GM19328 (cell line): ENCODE data around the gene ELP5.

Experiments used
- ATAC-seq: cut with Tn5 transposase; IDR thresholded peaks from one replicate; pipeline ENCODE4 v1.9.1; 2021; ENCODE audit warnings: mild to moderate bottlenecking, moderate library complexity; ENCODE audit not compliant: unreplicated experiment

The ELP5 gene

GRCh38 chr17:7252176-7253043 lies at the start of gene ELP5:
TSS of gene ELP5 (plus strand) at chr17:7252215. CDS start at chr17:7252551, 336 bp downstream.
- peak; percentile 51 for ATAC-seq

DNA sequence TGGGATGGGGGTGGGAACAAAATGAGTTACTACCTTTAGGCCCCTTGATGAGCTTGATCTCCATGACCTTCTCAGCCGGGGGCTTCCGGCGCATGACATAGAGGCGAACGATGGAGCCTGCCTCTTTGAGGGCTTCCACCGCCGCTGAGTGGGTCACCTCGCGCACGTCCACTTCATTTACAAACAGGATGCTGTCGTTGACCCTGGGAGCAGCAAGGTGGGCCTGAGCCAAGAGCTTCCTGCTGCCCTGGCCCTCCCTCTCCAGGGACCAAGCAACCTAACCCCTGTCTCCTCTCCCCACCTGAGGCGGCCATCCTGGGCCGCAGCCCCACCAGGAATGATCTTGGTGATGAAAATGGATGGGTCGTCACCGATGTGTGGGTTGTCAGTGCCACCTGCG lies 48.6 kb upstream of the ELP5 start:
- ATAC-seq: no peak

- no peak for ATAC-seq
Measured at GRCh38 chr17:7204336-7204735, 47.7 kb upstream of the ELP5 start.

DNA sequence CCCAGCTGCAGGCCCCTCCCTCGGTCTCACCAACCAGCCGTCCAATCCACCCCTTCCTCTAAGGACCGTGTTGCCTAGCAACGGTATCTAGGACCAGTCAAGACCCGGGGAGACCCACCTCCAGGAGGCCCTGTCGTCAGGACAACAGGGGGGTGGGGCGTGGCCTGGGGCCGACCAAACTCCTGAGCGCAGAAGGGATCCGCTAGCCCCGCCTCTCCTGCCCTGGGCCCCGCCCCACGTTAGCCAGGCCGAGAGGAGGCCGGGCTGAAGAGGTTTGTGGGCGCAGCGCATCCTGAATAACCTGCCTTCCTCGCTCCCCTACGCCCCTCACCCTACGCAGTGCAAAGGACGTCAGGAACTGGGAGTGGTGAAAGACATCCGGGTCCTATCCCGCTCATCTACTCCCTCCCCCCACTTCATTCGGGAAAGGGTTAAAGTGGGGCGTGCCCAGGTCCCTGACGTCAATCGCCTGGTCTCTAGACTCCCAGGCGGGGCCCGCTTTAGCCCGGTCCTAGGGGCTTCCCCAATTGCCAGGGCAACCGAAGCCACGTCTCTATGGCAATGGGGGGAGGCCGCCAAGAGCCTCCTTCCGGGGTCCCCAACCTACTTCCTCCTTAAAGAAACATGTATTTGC lies 47.1 kb upstream of the ELP5 start:
- ATAC-seq: peak; percentile 74

DNA sequence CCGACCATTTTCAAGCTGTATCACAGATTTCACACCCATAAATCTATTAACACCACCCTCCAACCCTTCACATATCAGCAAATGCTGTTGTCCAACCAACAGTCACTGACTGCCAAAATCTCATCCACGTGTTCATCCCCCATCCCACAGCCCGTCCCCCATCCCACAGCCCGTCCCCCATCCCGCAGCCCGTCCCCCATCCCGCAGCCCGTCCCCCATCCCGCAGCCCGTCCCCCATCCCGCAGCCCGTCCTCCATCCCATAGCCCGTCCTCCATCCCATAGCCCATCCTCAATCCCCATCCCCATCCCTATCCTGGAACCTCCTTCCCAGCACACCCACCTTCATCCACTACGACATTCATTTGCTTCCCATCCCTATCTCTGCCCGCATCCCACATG lies 46.5 kb upstream of the ELP5 start:
- ATAC-seq: no peak

DNA sequence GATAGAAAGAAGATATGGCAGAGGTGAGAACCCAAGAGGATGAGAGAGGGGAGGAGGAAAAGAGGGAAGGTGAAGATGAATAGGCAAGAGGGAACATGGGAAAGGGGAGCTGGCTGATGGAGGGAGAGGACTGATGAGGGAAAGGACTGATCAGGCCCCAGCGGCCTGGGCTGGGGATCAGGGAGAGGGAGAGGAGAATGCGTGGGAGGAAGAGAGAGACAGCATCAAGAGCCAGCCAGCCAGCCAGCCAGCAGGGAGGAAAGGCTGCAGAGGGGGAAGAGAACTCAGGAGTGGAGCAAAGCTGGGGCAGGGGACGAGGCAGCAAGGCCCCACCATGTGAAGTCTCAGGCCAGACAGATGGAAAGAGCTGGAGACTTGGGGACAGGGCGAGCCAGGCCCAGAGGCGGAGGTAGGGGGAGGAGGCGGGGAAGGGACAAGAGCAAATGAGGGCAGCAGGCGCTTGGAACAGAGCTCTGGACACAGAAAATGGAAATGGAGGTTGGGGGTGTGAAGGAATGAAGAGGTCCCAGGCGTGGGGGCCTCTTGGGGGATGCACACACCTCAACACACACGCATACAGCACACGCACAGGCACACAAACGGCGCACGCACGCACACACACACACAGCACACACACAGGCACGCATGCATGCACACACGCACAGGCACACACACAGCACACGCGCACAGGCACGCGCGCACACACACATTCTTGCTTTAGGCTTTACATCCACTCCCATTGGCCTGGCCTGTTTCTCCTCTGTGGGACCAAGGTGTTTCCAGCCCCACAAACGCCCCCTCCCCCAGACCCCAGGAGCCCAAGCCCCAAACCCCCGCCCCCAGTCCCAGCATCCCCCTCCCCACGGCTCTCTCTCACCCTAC lies 44.7 kb upstream of the ELP5 start:
- no peak for ATAC-seq

DNA sequence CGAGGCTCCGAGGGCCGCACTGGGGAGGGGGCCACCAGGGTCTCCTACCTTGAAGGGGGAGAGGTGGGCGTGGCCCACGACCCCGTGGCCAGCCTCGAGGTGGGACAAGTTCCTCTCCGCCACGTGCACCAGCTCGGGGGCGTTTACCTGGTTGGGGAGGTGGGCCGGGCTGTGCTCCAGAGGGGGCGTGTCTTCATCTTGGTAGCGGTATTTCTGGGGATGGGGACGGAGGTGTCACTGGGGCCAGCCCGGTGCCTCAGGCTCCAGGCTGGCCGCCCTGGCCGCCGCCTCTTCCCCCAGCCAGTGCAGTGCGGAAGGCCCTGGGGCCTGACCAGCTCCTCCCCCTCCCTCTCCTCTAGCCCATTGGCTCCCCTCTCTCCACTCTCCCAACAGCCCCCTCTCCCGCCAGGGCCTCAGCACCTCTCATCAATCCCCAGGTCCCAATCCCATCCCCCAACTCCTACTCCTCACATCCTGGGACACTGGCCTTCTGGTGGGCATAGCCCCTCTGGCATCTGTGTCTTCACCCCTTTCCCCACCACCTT lies 43.9 kb upstream of the ELP5 start:
- ATAC-seq: no peak

DNA sequence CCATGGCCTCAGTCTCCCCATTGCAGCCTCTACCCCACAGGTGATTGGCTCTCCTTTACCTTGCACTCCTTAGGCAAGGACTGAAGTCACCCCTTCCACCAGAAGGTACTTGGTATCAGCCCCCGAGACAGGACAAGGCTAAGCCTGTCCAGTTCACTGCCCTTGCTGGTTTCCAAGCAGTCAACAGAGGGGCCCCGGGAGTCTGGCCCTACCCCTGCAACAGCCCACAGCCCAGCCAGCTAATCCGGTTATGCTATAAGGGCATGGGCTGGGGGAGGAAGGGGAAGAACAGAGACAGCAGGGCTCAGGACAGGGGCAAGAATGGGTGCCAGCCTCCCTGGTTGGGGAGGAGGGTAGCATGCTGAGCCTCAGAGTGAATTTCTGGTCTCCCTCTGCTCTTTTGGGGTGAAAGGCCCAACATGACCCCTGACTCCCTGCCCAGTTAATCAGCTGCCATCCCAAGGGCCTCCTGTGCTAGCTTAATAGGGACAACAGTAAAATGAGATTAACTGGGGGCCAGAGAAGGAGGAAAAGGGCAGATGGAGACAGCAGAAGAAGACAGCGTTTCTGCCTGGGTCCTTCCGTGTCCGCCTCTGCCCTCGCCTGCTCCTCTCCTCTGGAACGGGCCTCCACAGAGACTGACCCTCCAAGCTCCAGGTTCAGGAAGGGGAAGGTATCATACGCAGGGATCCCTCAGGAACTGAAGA lies 43.1 kb upstream of the ELP5 start:
- no peak for ATAC-seq

DNA sequence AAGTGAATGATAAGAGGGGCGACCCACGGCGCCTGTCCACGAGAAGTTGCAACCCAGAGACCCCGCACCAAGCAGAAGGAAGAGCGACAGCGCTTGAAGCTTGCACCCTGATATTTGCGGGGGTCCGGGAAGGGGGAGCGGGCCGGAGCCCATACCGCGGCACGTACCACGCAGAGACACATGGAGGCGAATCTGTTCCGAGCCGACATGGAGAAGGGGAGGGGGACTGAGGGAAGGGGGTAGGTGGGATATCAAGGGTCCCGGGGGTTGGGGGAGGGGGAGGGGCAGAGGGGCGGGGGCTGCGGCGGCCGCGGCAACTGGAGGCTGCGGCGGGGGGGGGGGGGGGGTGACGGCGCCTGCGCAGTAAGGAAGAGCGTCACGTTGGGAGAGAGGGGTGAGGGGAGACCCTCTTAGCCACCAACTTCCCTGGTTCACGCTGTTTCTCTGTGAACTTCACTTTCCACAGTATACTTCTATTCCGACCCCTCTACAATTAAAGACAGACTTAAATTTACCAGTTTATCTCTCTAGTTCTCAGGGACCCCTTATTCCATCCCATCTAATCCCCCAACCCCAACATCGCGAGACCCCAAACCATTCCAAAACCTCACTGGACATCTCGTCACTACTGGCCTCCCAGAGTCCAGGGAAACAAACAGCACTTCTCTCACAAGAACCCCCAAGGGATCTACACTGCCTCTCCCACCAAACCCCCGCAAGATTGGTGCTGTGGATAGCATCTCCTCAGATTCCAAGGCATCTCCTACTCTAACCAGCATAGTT lies 40.3 kb upstream of the ELP5 start:
- no peak for ATAC-seq

GRCh38 chr17:7213895-7214299 lies 38.1 kb upstream of the ELP5 start:
- no peak for ATAC-seq

DNA sequence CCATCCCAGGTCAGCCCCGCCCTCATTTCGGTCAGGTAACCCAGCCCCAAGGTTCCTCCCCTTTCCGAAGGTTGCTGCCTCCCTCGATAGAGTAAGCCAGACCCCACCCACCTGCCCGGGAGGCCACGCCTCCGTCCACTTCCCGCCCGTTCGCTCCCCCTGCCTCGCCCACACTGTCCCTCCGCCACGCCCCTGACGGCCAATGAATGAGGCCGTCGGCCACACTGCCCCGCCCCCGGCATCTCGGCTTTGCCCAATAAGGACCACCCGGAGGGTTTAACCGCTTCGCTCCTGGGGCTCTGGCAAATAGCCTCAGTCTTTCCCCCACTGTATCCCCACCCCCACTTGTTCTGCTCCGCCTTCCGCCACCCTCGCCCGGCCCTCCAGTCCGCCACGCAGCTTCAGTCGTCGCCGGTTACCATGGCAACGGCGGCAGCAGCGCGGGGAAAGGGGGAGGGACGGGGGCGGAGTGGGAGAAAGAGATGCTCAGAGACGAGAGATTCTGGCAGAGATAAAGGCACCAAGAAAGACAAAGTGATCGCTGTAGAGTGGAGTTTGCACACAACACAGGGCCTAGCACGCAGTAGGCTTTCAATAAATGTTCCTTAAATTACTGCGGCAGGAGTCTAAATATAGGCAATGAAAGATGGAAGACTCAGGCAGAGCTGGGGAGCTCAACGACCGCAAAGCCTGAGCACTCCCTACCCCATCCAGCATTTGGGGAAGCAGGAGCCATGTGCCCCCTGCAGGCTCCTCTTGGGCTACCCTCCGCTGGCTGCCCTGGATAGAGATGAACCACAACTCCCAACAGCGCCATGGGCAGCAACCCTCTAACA lies 37.5 kb upstream of the ELP5 start:
- ATAC-seq: peak; percentile 68

DNA sequence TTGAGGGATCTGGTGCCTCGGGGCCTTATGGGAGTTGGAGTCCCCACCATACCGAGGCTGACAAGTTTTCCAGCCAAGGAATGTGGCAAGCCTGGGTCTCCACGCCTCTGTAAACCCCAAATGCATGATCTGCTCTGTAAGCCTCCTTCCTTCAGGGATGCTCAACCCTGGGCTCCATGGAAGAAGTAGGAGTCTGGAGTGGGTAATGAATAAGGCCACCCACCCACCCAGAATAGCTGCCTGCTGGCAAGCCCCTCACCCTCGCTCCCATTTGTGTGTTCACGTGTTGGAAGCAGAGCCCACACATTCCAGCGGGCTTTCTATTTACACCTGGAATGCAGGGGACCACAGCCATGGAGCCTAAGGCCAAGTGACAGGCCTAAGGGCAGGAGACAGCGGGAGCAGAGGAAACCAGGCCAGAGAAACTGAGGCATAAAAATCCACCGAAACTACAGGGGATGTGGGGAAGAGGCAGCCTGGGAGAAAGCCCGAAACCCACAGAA lies 36.8 kb upstream of the ELP5 start:
- no peak for ATAC-seq

DNA sequence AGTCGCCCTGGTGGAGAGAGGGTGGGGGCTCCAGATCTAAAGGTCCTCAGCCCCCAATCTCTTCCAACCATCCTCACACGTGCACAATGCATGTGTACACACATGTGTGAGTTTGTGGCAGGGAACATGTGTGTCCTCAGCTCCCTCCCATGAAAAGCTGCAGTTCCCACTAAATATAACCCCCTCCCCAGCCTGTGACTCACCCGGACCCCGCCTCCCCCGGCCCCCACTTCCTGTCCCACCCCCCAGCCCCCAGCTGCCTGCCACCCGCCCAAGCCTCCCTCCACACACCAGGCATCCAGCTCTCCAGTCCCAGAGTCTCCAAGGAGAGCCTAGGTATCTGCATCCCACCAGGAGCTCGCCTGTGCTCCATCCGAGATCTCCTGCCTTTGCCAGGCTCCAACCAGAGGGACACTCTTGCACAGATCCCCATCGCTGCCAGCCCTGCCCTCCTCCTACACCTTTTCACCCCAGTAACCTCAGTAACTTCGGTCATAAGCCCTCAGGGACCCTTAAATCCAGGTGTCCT lies 36.3 kb upstream of the ELP5 start:
- ATAC-seq: no peak

DNA sequence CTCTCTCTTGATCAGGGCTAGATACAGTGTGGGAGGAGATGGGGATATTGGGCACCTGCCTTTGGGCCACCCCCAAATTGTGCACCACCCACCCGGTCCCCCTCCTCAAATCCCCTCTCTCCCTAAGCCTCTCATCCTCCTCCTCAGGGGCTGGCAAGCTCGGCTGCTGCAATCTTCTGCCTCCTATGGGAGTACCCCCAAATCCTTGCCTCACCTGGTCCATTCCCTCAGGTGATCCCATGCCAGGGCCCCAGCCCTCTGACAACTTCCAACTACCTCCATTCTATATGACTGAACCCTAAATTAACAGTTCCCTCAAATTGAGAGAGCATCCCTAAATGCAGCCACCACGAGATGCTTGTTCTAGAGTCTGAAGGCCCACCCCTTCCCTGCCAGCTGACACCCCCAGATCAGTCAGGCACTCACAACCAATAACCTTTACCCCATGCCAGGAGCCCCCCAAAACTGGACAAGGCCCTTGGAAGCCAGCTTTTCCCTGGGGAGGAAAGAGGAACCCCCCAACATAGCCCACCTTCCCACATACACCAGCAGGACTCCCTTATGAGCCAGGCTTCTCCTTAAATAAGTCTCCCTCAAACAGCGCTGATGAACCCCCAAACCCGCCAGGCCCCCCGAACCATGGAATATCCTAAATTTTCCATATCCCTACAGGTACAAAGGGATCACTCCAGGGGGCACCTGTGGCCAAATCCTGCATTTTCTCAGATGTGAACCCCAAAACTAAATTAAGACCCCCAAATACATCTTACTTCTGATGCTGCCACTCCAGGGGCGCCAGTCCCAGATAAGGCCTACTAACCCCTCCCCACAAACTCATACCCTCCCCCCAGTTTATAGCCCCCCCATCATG lies 35.5 kb upstream of the ELP5 start:
- no peak for ATAC-seq

- ATAC-seq: no peak
Measured at GRCh38 chr17:7217113-7217987, 34.7 kb upstream of the ELP5 start.

DNA sequence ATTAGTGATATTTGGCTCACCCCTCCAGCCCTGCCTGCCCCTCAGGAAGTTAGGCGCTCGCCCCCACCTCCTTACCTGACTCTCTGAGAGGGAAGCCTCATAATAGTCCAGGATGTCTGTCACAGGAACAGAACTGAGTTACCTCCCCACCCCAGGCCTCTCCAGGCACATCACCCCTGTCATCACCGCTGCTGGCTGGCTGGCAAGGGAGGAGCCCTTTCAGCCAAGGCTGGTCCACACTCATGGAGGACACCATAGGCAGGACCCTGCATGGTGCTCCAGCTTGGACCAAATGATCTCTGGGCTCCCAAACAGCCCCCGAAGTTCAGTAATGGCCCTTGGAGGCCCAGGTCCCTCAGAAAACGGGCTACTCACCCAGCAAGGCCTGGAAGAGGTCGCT lies 33.8 kb upstream of the ELP5 start:
- ATAC-seq: no peak

DNA sequence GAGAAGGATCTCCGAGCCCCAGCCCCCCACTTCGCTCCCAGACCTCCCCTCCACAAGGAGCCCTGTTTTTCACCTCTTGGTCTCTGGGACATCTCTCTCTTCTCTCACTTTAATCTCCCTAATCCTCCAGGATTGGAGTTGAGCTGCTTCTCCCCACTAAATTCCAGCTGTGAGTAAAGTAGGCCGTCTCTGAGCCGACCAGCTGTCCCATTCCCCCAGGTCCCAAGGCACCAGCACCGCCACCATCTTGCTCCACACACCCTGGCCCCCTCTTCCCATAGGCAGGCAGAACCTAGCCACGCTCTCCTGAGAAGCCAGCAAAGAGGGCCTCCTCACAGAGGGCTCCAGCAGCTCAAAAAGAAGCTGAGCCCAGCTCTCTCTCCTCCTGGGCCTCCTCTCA lies 33.3 kb upstream of the ELP5 start:
- ATAC-seq: no peak
